ENCODE results near the gene MYADML2. TPM values are rescaled to one million over a fixed set of nuclear protein-coding genes. Genes with fewer than 3 reads are reported as not detected.

The MYADML2 gene
- total RNA-seq (2021): 0.44 to 0.62 TPM (median 0.46 TPM) in 3 replicates
- Bru-seq, nascent RNA: percentile 12 among the genes with signal in this experiment
- long read RNA-seq, experiment 1: 0 reads
- long read RNA-seq, experiment 2, partial matches to known transcripts: 0 of 3 reads
- long read RNA-seq, experiment 2, other reads (novel, unspliced or antisense): 3 of 3 reads
- long read RNA-seq, experiment 3: 0 reads

DNA sequence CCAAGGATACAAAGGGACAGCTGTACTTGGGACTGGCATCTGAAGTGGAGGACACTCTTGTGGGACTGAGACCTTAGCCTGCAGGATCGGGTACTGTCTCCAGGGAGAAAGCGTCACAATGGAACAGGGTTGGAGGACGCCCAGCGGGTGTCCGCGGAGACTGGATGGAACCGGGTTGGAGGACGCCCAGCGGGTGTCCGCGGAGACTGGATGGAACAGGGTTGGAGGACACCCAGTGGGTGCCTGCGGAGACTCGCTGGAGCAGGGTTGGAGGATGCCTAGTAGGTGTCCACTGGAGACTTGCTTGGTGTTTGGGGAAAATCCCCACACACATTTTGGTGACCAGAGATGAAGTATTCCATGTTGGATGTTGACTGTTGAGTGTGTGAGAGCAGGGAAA is at the start of gene MYADML2:
Gene MYADML2 (minus strand): TSS at position 45 of the 400 bp plus-strand sequence. CDS start 5,492 bp downstream, outside the sequence.
- Mint-ChIP-seq H3K36me3 (no peaks in the 10 kb centered on the region), H3K4me3 (no peak within 1 kb of the TSS), H3K9me3 (no peaks in the 10 kb centered on the region), H3K27me3 (ENCODE audit: low read depth) (peaks cover 14% of the 10 kb centered on the region), H3K4me1 (peaks cover 4% of the 10 kb centered on the region; the same call in 1 of the 2 replicates), H3K27ac (peak within 1 kb of the TSS; percentile 15; the same call in 1 of the 2 replicates)
- no peak for ATAC-seq
- TF ChIP-seq HMGA2 (CRISPR knock-in tag; IDR thresholded peaks at IDR 0.05) (no peak), ZNF138 (CRISPR knock-in tag; conservative IDR thresholded peaks at IDR 0.05) (no peak), USF2 (CRISPR knock-in tag; IDR thresholded peaks at IDR 0.05) (no peak), GTF2I (CRISPR knock-in tag; conservative IDR thresholded peaks at IDR 0.05) (no peak)
- POLR2A ChIA-PET: no interaction called here
- CTCF ChIA-PET: no interaction called here
- no peak for DNase-seq (ENCODE audit: low spot score)

- Mint-ChIP-seq H3K4me3 (no peak overlapping the region), H3K9me3 (no peaks in the 10 kb centered on the region), H3K27ac (peak overlapping the region; percentile 65; the same call in 1 of the 2 replicates), H3K4me1 (peaks cover 16% of the 10 kb centered on the region), H3K27me3 (ENCODE audit: low read depth) (no peaks in the 10 kb centered on the region), H3K36me3 (no peaks in the 10 kb centered on the region)
- ChIA-PET POLR2A (no interaction called here), CTCF (interaction anchor here (0.6 to 2.7 kb wide), 25 partner anchors 9 to 157 kb away, joined by 3 to 19 read pairs (median 5); partner anchors contain the start of genes CENPX, LRRC45, MAFG and NOTUM)
- ATAC-seq: no peak
- peak; percentile 8 for DNase-seq (ENCODE audit: low spot score)
- no peak for TF ChIP-seq KAT7 (CRISPR knock-in tag; IDR thresholded peaks at IDR 0.05; ENCODE audit: borderline replicate concordance)
- TF ChIP-seq, protein P1, sequence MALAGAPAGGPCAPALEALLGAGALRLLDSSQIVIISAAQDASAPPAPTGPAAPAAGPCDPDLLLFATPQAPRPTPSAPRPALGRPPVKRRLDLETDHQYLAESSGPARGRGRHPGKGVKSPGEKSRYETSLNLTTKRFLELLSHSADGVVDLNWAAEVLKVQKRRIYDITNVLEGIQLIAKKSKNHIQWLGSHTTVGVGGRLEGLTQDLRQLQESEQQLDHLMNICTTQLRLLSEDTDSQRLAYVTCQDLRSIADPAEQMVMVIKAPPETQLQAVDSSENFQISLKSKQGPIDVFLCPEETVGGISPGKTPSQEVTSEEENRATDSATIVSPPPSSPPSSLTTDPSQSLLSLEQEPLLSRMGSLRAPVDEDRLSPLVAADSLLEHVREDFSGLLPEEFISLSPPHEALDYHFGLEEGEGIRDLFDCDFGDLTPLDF (CRISPR knock-in tag; IDR thresholded peaks at IDR 0.05): no peak
- no peak for TF ChIP-seq JUN (CRISPR knock-in tag; IDR thresholded peaks at IDR 0.05)
- no peak for TF ChIP-seq USF2 (CRISPR knock-in tag; IDR thresholded peaks at IDR 0.05)
- no peak for TF ChIP-seq ZNF425 (CRISPR knock-in tag; conservative IDR thresholded peaks at IDR 0.05)
Observed at GRCh38 chr17:81996232-81996756, 49.3 kb upstream of the MYADML2 start.

DNA sequence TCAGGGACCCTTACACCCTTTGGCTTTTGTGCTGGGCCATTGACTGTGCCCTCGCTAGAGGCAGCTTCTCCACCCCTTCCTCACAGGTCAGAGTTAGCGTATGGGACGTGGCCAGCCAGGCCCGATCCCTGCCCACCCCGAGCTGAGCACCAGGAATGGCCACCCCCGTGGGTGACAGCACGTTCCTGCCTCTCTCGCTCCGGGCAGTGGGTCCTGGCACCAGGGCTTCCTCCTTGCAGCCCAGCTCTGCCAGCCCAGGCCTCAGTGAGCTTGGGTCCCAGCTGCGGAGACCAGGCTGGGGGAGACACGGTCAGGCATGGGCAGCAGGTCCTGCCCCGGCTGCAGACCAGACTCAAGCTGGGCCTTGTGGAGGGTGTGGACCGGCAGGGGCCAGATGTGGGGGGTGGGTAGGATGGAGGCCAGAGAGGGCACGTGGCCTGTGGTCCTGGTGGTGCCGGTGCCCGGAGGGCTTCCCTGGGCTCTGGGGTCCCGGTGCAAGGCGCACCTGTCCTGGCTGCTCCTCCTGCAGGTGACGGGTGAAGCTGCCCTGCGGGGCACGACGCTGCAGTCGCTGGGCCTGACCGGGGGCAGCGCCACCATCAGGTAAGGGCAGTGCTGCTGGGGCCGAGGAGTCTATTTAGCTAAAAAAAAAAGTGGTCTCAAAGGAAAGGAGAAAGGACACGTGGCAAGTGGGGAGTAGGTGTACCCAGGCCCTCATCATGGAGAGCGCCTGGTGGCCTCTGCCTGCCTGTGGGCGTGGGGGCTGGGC is 48.6 kb upstream of the MYADML2 start:
- H3K4me3 Mint-ChIP-seq: no peak overlapping the region
- peak overlapping the region; percentile 65 for H3K27ac Mint-ChIP-seq
- TF ChIP-seq, protein P2, sequence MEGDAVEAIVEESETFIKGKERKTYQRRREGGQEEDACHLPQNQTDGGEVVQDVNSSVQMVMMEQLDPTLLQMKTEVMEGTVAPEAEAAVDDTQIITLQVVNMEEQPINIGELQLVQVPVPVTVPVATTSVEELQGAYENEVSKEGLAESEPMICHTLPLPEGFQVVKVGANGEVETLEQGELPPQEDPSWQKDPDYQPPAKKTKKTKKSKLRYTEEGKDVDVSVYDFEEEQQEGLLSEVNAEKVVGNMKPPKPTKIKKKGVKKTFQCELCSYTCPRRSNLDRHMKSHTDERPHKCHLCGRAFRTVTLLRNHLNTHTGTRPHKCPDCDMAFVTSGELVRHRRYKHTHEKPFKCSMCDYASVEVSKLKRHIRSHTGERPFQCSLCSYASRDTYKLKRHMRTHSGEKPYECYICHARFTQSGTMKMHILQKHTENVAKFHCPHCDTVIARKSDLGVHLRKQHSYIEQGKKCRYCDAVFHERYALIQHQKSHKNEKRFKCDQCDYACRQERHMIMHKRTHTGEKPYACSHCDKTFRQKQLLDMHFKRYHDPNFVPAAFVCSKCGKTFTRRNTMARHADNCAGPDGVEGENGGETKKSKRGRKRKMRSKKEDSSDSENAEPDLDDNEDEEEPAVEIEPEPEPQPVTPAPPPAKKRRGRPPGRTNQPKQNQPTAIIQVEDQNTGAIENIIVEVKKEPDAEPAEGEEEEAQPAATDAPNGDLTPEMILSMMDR (IDR thresholded peaks at IDR 0.05): 0 out of 2 replicates have a peak, but pooled peaks have one; percentile 17
- TF ChIP-seq TP53 (CRISPR knock-in tag; IDR thresholded peaks at IDR 0.05): 0 out of 2 replicates have a peak, but pooled peaks have one; percentile 27
- no peak for TF ChIP-seq NFE2L1 (CRISPR knock-in tag; IDR thresholded peaks at IDR 0.05)
- TF ChIP-seq FOXJ3 (CRISPR knock-in tag; IDR thresholded peaks at IDR 0.05; ENCODE audit: borderline replicate concordance): no peak
- TF ChIP-seq EMX1 (CRISPR knock-in tag; IDR thresholded peaks at IDR 0.05): no peak
- TF ChIP-seq NR3C1 (CRISPR knock-in tag; conservative IDR thresholded peaks at IDR 0.05; ENCODE audit: low read depth): no peak
- DNase-seq (ENCODE audit: low spot score): peak; percentile 58
- ChIA-PET CTCF (interaction anchor here (0.6 to 2.7 kb wide), 25 partner anchors 9 to 156 kb away, joined by 3 to 19 read pairs (median 5); partner anchors contain the start of genes CENPX, LRRC45, MAFG and NOTUM), POLR2A (no interaction called here)
- peaks cover 18% of the 10 kb centered on the region for H3K4me1 Mint-ChIP-seq
- H3K27me3 Mint-ChIP-seq (ENCODE audit: low read depth): no peaks in the 10 kb centered on the region
- no peaks in the 10 kb centered on the region for H3K36me3 Mint-ChIP-seq
- no peaks in the 10 kb centered on the region for H3K9me3 Mint-ChIP-seq
- peak; percentile 49 for ATAC-seq
